Stomach (tissue), 9 donors: Measurements from ENCODE around the gene TMEM80. TPM values are rescaled to one million over a fixed set of nuclear protein-coding genes. Genes with fewer than 3 reads are reported as not detected.
A peak's percentile ranks its signal among the peaks of the same experiment; 100 is the strongest.

Experiments used
- DNase-seq, 2 donors: peaks; one replicate each; pipeline versions ENCODE4 v3.0.0 to v3.0.0-alpha.2; 2013 to 2019
- H3K27ac ChIP-seq, 5 donors: fragments of 200-600 bp in 4 of 5; sonication (generic) in 4 of 5; one replicate each; pipeline ENCODE4 v1.5.1; 2013 to 2019; ENCODE audit warnings: mild to moderate bottlenecking in 1 of 5, moderate library complexity in 1 of 5
- H3K27me3 ChIP-seq, 3 donors: fragments of 200-600 bp; sonication (generic); one replicate each; pipeline ENCODE4 v1.5.1; 2017 to 2019; ENCODE audit warnings: mixed run types in 1 of 3
- H3K36me3 ChIP-seq, 4 donors: fragments of 200-600 bp; sonication (generic); 1 replicate in 3 of 4; 2 replicates in 1 of 4; pipeline ENCODE4 v1.5.1; 2016 to 2019
- H3K4me1 ChIP-seq, 4 donors: fragments of 200-600 bp; sonication (generic); one replicate each; pipeline ENCODE4 v1.5.1; 2016 to 2019
- H3K4me3 ChIP-seq, 4 donors: fragments of 200-600 bp; sonication (generic) in 3 of 4; one replicate each; pipeline ENCODE4 v1.5.1; 2016 to 2019; ENCODE audit warnings: mild to moderate bottlenecking in 1 of 4
- H3K9me3 ChIP-seq, 4 donors: fragments of 200-600 bp; sonication (generic); one replicate each; pipeline ENCODE4 v1.5.1; 2016 to 2019
- EP300 ChIP-seq: sonication (generic); formaldehyde crosslinking; IDR thresholded peaks from one replicate; pipeline ENCODE4 v1.6.1; 2017; ENCODE audit warnings: antibody characterized with exemption
- POLR2A ChIP-seq, 4 donors: fragments of 450-650 bp; IDR thresholded peaks; one replicate each; pipeline ENCODE4 v1.6.1; 2016; ENCODE audit warnings: antibody characterized with exemption in 4 of 4, control low read depth in 2 of 4, mild to moderate bottlenecking in 1 of 4, moderate library complexity in 1 of 4
- POLR2AphosphoS5 ChIP-seq, 3 donors: sonication (generic); formaldehyde crosslinking; IDR thresholded peaks; one replicate each; pipeline ENCODE4 v1.6.1; 2016; ENCODE audit warnings: antibody characterized with exemption in 3 of 3
- WGBS, 5 donors: extraction: QIAGEN DNeasy Blood & Tissue Kit in 3 of 5; methylation state at CpG; one replicate each; pipeline versions ENCODE4 v1.1.5 to v1.1.7; 2013 to 2018; 5-methylcytosine and 5-hydroxymethylcytosine counted together
- intact Hi-C: fragments of 100-400 bp; cut with DNase I; formaldehyde crosslinking; loops from one replicate; pipeline ENCODE4 v1.15.1; 2023; ENCODE audit warnings: low total_unique reads
- polyA plus RNA-seq, 3 donors: library from polyadenylated mRNA; stranded (reverse); fragments of 200-250 nt; gene quantifications; one replicate each; pipeline ENCODE4 v1.2.3, GENCODE V29; 2013
- total RNA-seq, 5 donors: library from RNA; depleted of rRNA; stranded (reverse); fragments of >200 nt; gene quantifications; one replicate each; pipeline versions ENCODE4 v1.1.0 to v1.2.3, GENCODE V29; 2014 to 2016
- TF ChIP-seq, protein P1 (sequence below), 7 experiments: fragments of 450-650 bp in 4 of 7; fragments of 200-600 bp in 3 of 7; sonication (generic) in 3 of 7; IDR thresholded peaks; one replicate each; pipeline ENCODE4 v1.5.1; 2016 to 2019; ENCODE audit warnings: antibody characterized with exemption in 7 of 7, control low read depth in 2 of 7, mild to moderate bottlenecking in 1 of 7
- donor health status: healthy with polysubstance abuse.
- donor health status: Bipolar disorder and iron deficiency.
- donor health status: healthy.

TMEM80 gene
- total and polyA plus RNA-seq, 8 donors, result 4.9 to 46.5 (median 19.8) TPM

DNA sequence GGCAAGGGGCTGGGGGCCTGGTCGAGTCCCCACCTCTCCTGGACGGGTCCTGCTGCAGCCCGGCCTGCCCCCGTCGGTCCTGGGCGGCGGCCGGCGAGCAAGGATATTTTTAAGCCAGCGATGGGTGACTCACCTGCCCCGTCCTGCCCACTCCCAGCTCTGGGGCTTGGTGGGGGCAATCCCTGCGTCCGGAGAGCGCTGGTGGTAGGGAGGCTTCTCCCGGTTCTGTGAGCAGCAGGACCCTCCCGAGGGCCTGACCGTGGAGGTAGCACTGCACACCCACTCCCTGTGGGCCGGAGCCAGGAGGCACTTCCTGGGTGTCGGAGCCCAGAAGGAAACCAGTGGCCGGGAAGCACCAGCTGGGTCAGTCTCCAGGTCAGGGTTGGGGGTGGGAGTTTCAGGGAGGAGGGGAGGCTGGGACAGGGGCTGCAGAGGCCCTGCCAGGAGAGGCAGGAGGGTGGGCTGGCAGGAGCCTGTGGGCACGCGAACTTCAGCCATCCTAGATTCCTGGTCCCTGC, 10.9 kb downstream of the TMEM80 start:
- intact Hi-C loops, result no loop called here
- no peak for TF ChIP-seq POLR2AphosphoS5 (IDR thresholded peaks at IDR 0.05)
- TF ChIP-seq, protein P1, sequence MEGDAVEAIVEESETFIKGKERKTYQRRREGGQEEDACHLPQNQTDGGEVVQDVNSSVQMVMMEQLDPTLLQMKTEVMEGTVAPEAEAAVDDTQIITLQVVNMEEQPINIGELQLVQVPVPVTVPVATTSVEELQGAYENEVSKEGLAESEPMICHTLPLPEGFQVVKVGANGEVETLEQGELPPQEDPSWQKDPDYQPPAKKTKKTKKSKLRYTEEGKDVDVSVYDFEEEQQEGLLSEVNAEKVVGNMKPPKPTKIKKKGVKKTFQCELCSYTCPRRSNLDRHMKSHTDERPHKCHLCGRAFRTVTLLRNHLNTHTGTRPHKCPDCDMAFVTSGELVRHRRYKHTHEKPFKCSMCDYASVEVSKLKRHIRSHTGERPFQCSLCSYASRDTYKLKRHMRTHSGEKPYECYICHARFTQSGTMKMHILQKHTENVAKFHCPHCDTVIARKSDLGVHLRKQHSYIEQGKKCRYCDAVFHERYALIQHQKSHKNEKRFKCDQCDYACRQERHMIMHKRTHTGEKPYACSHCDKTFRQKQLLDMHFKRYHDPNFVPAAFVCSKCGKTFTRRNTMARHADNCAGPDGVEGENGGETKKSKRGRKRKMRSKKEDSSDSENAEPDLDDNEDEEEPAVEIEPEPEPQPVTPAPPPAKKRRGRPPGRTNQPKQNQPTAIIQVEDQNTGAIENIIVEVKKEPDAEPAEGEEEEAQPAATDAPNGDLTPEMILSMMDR (IDR thresholded peaks at IDR 0.05), result no peak
- TF ChIP-seq POLR2A (IDR thresholded peaks at IDR 0.05), result no peak
- no peak for TF ChIP-seq EP300
- H3K4me3 ChIP-seq, result peak overlapping the region; percentile 56 to 60 (median 60)
- DNase-seq, result peak; percentile 52 to 63
- WGBS, 5 donors, result 4 to 18% (median 6%) methylated on average over 3 to 22 of the region's 22 CpGs
- peaks cover 61 to 94% (median 92%) of the 10 kb centered on the region in 4 donors for H3K4me1 ChIP-seq
- H3K27me3 ChIP-seq, result peaks cover 0 to 51% (median 11%) of the 10 kb centered on the region in 3 donors
- H3K9me3 ChIP-seq, result no peaks in the 10 kb centered on the region
- H3K27ac ChIP-seq, result peak overlapping the region; percentile 89 to 95 (median 91)
- peaks cover 0 to 25% (median 15%) of the 10 kb centered on the region in 4 donors for H3K36me3 ChIP-seq

DNA sequence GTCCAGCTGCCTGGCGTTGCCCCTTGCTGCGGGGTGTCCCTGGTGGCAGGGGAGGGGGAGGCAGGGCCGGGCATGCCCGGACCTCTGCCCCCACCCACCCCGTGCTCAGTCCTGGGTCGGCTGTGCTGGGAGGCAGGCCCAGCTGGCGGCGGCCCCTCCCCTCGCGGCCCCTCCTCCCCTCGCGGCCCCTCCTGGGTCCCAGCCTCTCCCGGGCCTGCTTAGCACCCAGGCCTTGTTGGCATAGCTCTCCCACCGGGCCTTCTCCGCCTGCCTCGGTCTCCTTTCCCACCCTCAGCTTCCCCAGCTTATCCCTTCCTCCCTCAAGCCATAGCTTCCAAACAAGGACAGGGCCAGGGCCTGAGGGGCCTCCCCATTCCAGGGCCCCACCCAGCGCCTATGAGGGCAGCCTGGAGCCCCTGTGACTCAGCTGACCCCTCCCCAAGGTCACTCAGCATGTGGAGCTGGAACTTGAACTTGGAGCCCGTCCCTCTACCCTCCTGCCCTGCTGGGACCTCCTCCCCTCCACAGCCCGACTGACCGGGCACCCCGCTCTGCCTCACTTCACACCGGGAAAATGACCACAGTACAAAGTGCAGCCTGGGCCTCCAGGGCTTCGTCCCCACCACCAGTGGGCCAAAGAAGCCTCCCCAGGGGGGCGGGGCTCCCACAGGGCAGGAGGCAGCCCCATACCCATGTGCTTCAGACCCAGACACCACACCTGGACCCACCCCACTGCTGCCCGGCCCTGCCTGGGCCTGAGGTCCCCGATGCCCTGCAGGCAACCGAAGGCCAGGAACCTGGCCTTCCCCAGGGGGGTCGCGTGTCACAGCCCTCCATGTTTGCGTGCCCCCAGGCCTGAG, 11.6 kb downstream of the TMEM80 start:
- Histone ChIP-seq H3K27me3 (peaks cover 0 to 51% (median 11%) of the 10 kb centered on the region in 3 donors), H3K4me3 (peak overlapping the region; percentile 56 to 60 (median 60)), H3K9me3 (no peaks in the 10 kb centered on the region), H3K27ac (peak overlapping the region; percentile 89 to 95 (median 91)), H3K36me3 (peaks cover 0 to 18% (median 10%) of the 10 kb centered on the region in 4 donors), H3K4me1 (peaks cover 60 to 94% (median 92%) of the 10 kb centered on the region in 4 donors)
- 15 to 34% (median 20%) methylated on average over 17 to 30 of the region's 30 CpGs for WGBS, 5 donors
- peak; percentile 56 to 79 for DNase-seq
- intact Hi-C loops, result no loop called here
- TF ChIP-seq POLR2AphosphoS5 (IDR thresholded peaks at IDR 0.05), result no peak
- no peak for TF ChIP-seq POLR2A (IDR thresholded peaks at IDR 0.05)
- TF ChIP-seq EP300, result no peak
- TF ChIP-seq, protein P1 (IDR thresholded peaks at IDR 0.05), result no peak

DNA sequence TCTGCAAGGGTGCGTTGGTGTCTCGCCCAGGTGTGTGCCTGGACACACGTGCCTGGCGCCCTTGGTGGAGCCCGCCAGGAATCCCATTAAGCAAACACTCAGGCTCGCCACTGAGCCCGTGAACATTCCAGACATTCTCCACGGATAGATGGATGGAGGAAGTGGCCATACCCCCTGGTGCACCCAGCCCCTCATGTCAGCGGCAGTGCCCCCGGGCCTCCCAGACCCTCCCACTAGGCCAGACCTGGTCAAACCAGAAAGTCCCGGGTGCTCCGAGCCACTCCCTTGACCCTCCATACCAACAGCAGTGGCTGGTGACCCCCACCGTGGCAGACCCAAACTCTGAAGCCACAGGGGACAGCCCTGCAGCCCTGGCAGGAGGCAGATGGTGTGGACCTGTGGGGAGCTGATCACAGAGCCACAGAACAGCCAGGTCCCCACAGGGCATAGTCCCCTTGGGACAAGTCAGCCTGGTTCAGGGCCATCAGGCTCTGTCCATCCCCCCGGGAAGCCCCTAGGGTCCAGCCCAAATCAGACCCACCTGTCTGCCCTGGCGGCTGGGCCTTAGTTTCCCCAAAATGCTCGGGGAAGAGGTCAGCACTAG, 12.3 kb downstream of the TMEM80 start:
- DNase-seq, result peak; percentile 64 to 68
- Histone ChIP-seq H3K27ac (peak overlapping the region; percentile 89 to 95 (median 91)), H3K36me3 (peaks cover 0 to 14% (median 6%) of the 10 kb centered on the region in 4 donors), H3K27me3 (peaks cover 0 to 53% (median 11%) of the 10 kb centered on the region in 3 donors), H3K4me3 (peak overlapping the region in 3 of 4 donors; percentile 56 to 60 (median 60)), H3K9me3 (no peaks in the 10 kb centered on the region), H3K4me1 (peaks cover 54 to 94% (median 92%) of the 10 kb centered on the region in 4 donors)
- TF ChIP-seq EP300 (no peak), POLR2AphosphoS5 (IDR thresholded peaks at IDR 0.05) (no peak), POLR2A (IDR thresholded peaks at IDR 0.05) (no peak)
- WGBS, 5 donors, result 30 to 75% (median 45%) methylated on average over 3 to 16 of the region's 16 CpGs
- intact Hi-C loops, result no loop called here

DNA sequence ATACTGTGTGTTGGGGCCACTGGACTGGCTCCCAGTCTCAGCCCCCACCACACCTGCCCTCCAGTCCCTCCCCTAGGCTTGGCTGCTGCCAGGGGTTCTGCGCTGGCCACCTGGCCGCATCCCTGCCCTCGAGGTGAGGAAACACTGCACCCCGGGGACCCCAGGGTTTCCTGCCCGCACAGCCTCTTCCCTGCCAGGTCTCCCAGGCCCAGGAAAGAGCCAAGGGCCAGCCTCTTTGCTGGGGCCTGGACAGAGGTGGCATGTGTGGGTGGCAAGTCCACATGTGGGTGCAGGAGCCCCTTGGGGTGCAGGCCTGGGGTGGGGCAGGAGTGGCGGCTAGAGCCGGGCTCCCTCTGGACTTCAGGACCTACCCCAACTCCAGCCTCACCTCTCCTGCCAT, 12.9 kb downstream of the TMEM80 start:
- TF ChIP-seq, protein P1 (IDR thresholded peaks at IDR 0.05), result no peak
- TF ChIP-seq EP300 (no peak), POLR2AphosphoS5 (IDR thresholded peaks at IDR 0.05) (no peak), POLR2A (IDR thresholded peaks at IDR 0.05) (no peak)
- H3K27ac ChIP-seq, result peak overlapping the region in 4 of 5 donors; percentile 46 to 94 (median 89)
- DNase-seq, result peak in 1 of 2 donors; percentile 13
- H3K4me3 ChIP-seq, result peak overlapping the region in 1 of 4 donors; percentile 60
- no peaks in the 10 kb centered on the region for H3K9me3 ChIP-seq
- 38 to 68% (median 56%) methylated on average over 5 to 7 of the region's 7 CpGs for WGBS, 5 donors
- intact Hi-C loops, result no loop called here
- H3K27me3 ChIP-seq, result peaks cover 0 to 59% (median 11%) of the 10 kb centered on the region in 3 donors
- peaks cover 0 to 14% (median 4%) of the 10 kb centered on the region in 4 donors for H3K36me3 ChIP-seq
- H3K4me1 ChIP-seq, result peaks cover 54 to 94% (median 92%) of the 10 kb centered on the region in 4 donors
